Fibroblast of lung (primary cell): ENCODE measurements around the gene ESRP2. TPM values are rescaled to one million over a fixed set of nuclear protein-coding genes. Genes with fewer than 3 reads are reported as not detected.

ENCODE experiments used
- DNase-seq, 2 donors: peaks; one replicate each; pipeline versions ENCODE4 v3.0.0 to v3.0.0-alpha.2; 2010; ENCODE audit warnings: low read depth in 2 of 2
- H2AFZ ChIP-seq: 2 replicates; pipeline ENCODE4 v1.5.1; 2012; ENCODE audit warnings: low read length, control low read depth, inconsistent platforms
- H3K27ac ChIP-seq: 2 replicates; pipeline ENCODE4 v1.5.1; 2011; ENCODE audit warnings: low read length, control low read depth; ENCODE audit not compliant: insufficient read depth
- H3K27me3 ChIP-seq: 2 replicates; pipeline ENCODE4 v1.5.1; 2011; ENCODE audit warnings: mild to moderate bottlenecking, low read length; ENCODE audit not compliant: control insufficient read depth, insufficient read depth
- H3K36me3 ChIP-seq: 2 replicates; pipeline ENCODE4 v1.5.1; 2011; ENCODE audit warnings: low read length; ENCODE audit not compliant: control insufficient read depth, insufficient read depth
- H3K4me1 ChIP-seq: 2 replicates; pipeline ENCODE4 v1.5.1; 2011; ENCODE audit warnings: low read length; ENCODE audit not compliant: control insufficient read depth, insufficient read depth; ENCODE audit errors: extremely low read depth
- H3K4me2 ChIP-seq: 2 replicates; pipeline ENCODE4 v1.5.1; 2011; ENCODE audit warnings: low read length, control low read depth; ENCODE audit not compliant: insufficient read depth; ENCODE audit errors: extremely low read depth
- H3K4me3 ChIP-seq, 4 experiments: fragments of 200-600 bp in 1 of 4; sonication (generic) in 1 of 4; replicated peaks in 1 of 4; 2 replicates each; pipeline ENCODE4 v1.5.1; 2011 to 2016; ENCODE audit warnings: low read length in 4 of 4, low read depth in 3 of 4, mild to moderate bottlenecking in 3 of 4, control low read depth in 2 of 4, inconsistent platforms in 1 of 4, mixed read lengths in 1 of 4; ENCODE audit not compliant: insufficient read depth in 1 of 4; ENCODE audit errors: control extremely low read depth in 1 of 4
- H3K79me2 ChIP-seq: 2 replicates; pipeline ENCODE4 v1.5.1; 2012; ENCODE audit warnings: mild to moderate bottlenecking, low read length, inconsistent platforms; ENCODE audit not compliant: control insufficient read depth, insufficient read depth
- H3K9ac ChIP-seq: 2 replicates; pipeline ENCODE4 v1.5.1; 2011; ENCODE audit warnings: mild to moderate bottlenecking, low read length, control low read depth; ENCODE audit not compliant: insufficient read depth
- H3K9me3 ChIP-seq: 2 replicates; pipeline ENCODE4 v1.5.1; 2012; ENCODE audit warnings: low read depth, low read length; ENCODE audit not compliant: control insufficient read depth, insufficient read depth
- H4K20me1 ChIP-seq: 2 replicates; pipeline ENCODE4 v1.5.1; 2011; ENCODE audit warnings: low read length; ENCODE audit not compliant: control insufficient read depth, insufficient read depth; ENCODE audit errors: extremely low read depth
- CTCF ChIP-seq, 2 donors: IDR thresholded peaks in 1 of 2; conservative IDR thresholded peaks in 1 of 2; 1 replicate in 1 of 2; 2 replicates in 1 of 2; pipeline ENCODE4 v1.5.1; 2011 to 2012; ENCODE audit warnings: low read length in 2 of 2, control low read depth in 1 of 2, inconsistent platforms in 1 of 2, low read depth in 1 of 2, mild to moderate bottlenecking in 1 of 2
- EZH2 ChIP-seq: IDR thresholded peaks from 2 replicates; pipeline ENCODE4 v1.5.1; 2012; ENCODE audit warnings: low read length, control low read depth, mild to moderate bottlenecking; ENCODE audit errors: missing control alignments
- polyA plus RNA-seq, 2 donors: library from polyadenylated mRNA; depleted of rRNA in 1 of 2; stranded (reverse) in 1 of 2; unstranded in 1 of 2; fragments of >200 nt; gene quantifications; 2 replicates each; pipeline ENCODE4 v1.2.1, GENCODE V29; 2011 to 2012; ENCODE audit warnings: missing spikeins in 1 of 2
- total RNA-seq: library from RNA; depleted of rRNA; stranded (reverse); fragments of >200 nt; gene quantifications from 2 replicates; pipeline ENCODE4 v1.2.1, GENCODE V29; 2014

ESRP2 gene
- total and polyA plus RNA-seq, 2 donors (not counting 1 experiment from before 2014, with no cell fraction given) = 0.08 to 0.17 TPM

GRCh38 chr16:68214726-68215125 lies 21.2 kb downstream of the ESRP2 start:
- no peak overlapping the region for H3K4me2 ChIP-seq
- no peak overlapping the region for H2AFZ ChIP-seq
- H3K79me2 ChIP-seq = no peaks in the 10 kb centered on the region
- TF ChIP-seq CTCF (conservative IDR thresholded peaks at IDR 0.05 in 1 of 2, IDR thresholded peaks at IDR 0.05 in 1 of 2; ENCODE audit: low read depth in 1 of 2, low read length in 2 of 2) (no peak), EZH2 (no peak)
- DNase-seq = no peak
- H3K4me3 ChIP-seq = no peak overlapping the region
- H3K4me1 ChIP-seq = no peaks in the 10 kb centered on the region
- no peak overlapping the region for H3K9ac ChIP-seq
- H3K27ac ChIP-seq = no peak overlapping the region
- H3K9me3 ChIP-seq = no peaks in the 10 kb centered on the region
- H3K36me3 ChIP-seq = no peaks in the 10 kb centered on the region
- no peaks in the 10 kb centered on the region for H4K20me1 ChIP-seq
- no peaks in the 10 kb centered on the region for H3K27me3 ChIP-seq

- no peak overlapping the region for H2AFZ ChIP-seq
- no peak overlapping the region for H3K9ac ChIP-seq
- no peak overlapping the region for H3K4me3 ChIP-seq
- H3K36me3 ChIP-seq = no peaks in the 10 kb centered on the region
- no peaks in the 10 kb centered on the region for H4K20me1 ChIP-seq
- no peaks in the 10 kb centered on the region for H3K79me2 ChIP-seq
- no peak overlapping the region for H3K27ac ChIP-seq
- H3K4me1 ChIP-seq = no peaks in the 10 kb centered on the region
- TF ChIP-seq CTCF (conservative IDR thresholded peaks at IDR 0.05 in 1 of 2, IDR thresholded peaks at IDR 0.05 in 1 of 2; ENCODE audit: low read depth in 1 of 2, low read length in 2 of 2) (no peak), EZH2 (no peak)
- no peak for DNase-seq
- H3K27me3 ChIP-seq = no peaks in the 10 kb centered on the region
- no peak overlapping the region for H3K4me2 ChIP-seq
- no peaks in the 10 kb centered on the region for H3K9me3 ChIP-seq
These were observed 29.7 kb downstream of the ESRP2 start for GRCh38 chr16:68206245-68206644.

GRCh38 chr16:68202091-68202519 lies 33.8 kb downstream of the ESRP2 start:
- H4K20me1 ChIP-seq = no peaks in the 10 kb centered on the region
- no peak for TF ChIP-seq EZH2
- no peak for TF ChIP-seq CTCF (conservative IDR thresholded peaks at IDR 0.05 in 1 of 2, IDR thresholded peaks at IDR 0.05 in 1 of 2; ENCODE audit: low read depth in 1 of 2, low read length in 2 of 2)
- no peaks in the 10 kb centered on the region for H3K27me3 ChIP-seq
- no peaks in the 10 kb centered on the region for H3K79me2 ChIP-seq
- H3K9me3 ChIP-seq = no peaks in the 10 kb centered on the region
- no peak overlapping the region for H3K27ac ChIP-seq
- no peaks in the 10 kb centered on the region for H3K36me3 ChIP-seq
- H3K4me2 ChIP-seq = no peak overlapping the region
- H3K4me3 ChIP-seq = no peak overlapping the region
- H2AFZ ChIP-seq = no peak overlapping the region
- H3K9ac ChIP-seq = no peak overlapping the region
- peaks cover 2% of the 10 kb centered on the region for H3K4me1 ChIP-seq
- peak in 1 of 2 donors; percentile 45 for DNase-seq
